ENCODE data around the gene MCOLN3. TPM values are rescaled to one million over a fixed set of nuclear protein-coding genes. Genes with fewer than 3 reads are reported as not detected.

Gene MCOLN3
- total and polyA plus RNA-seq, 2 of the 4 experiments (the other 2 are of a cell fraction), result 0.03 TPM; not detected in 1

GRCh38 chr1:85074365-85074964 lies 26.2 kb upstream of the MCOLN3 start:
- Histone ChIP-seq H4K5ac (ENCODE audit: low read depth, low read length) (no peak overlapping the region), H2BK20ac (ENCODE audit: low read depth, low read length) (no peak overlapping the region), H2AK9ac (replicated peaks; ENCODE audit: low read depth, low read length, poor library complexity) (no peak overlapping the region), H3K36me3 (ENCODE audit: control insufficient read depth, insufficient read depth, low read length) (no peaks in the 10 kb centered on the region), H3K14ac (replicated peaks; ENCODE audit: low read depth, low read length) (no peak overlapping the region), H4K91ac (ENCODE audit: insufficient read depth, low read depth, low read length) (no peak overlapping the region), H2BK5ac (ENCODE audit: low read depth, low read length, poor library complexity, severe bottlenecking) (no peak overlapping the region), H3K4me1 (ENCODE audit: control insufficient read depth, insufficient read depth, low read length) (no peaks in the 10 kb centered on the region), H4K8ac (ENCODE audit: low read depth in 2 of 2, low read length in 2 of 2) (no peak overlapping the region), H2BK15ac (ENCODE audit: low read depth, low read length) (no peak overlapping the region), H2AK5ac (ENCODE audit: low read depth, low read length) (no peak overlapping the region), H2AFZ (replicated peaks; ENCODE audit: low read length, poor library complexity) (no peak overlapping the region), H3K4ac (ENCODE audit: low read depth, low read length) (no peak overlapping the region), H3K27ac (ENCODE audit: insufficient read depth, low read length) (no peak overlapping the region), H3K9ac (ENCODE audit: low read depth, low read length) (no peak overlapping the region), H3K4me3 (ENCODE audit: insufficient read depth, low read depth, low read length) (no peak overlapping the region), H3K56ac (ENCODE audit: extremely low read depth, insufficient read depth, low read length) (no peak overlapping the region), H3K27me3 (ENCODE audit: control insufficient read depth, insufficient read depth, low read length) (peaks cover 7% of the 10 kb centered on the region), H3K18ac (ENCODE audit: low read depth, low read length) (no peak overlapping the region), H3K9me1 (ENCODE audit: insufficient read depth, low read length) (no peaks in the 10 kb centered on the region), H4K20me1 (ENCODE audit: insufficient read depth, low read length) (no peaks in the 10 kb centered on the region), H3K79me1 (ENCODE audit: low read depth in 1 of 2, low read length in 2 of 2) (no peaks in the 10 kb centered on the region), H3K23ac (ENCODE audit: low read depth, low read length) (no peak overlapping the region), H3K9me3 (ENCODE audit: control insufficient read depth, insufficient read depth, low read length) (peaks cover 4% of the 10 kb centered on the region), H2BK120ac (ENCODE audit: low read depth, low read length) (no peak overlapping the region), H3K4me2 (ENCODE audit: low read depth, low read length) (no peak overlapping the region)
- dilution Hi-C loops (cut with HindIII; ENCODE audit: low sequenced_read_pairs, unreplicated experiment) (no loop called here), intact Hi-C loops (cut with micrococcal nuclease) (no loop called here), in situ Hi-C loops (cut with MboI; ENCODE audit: low sequenced_read_pairs) (no loop called here)
- DNase-seq, result no peak
- 50% methylated on average over 1 of the region's 3 CpGs; no CpG with 5 or more reads in 1 of the 2 experiments for WGBS, 2 experiments (ENCODE audit: extremely low coverage in 2 of 2, insufficient read length in 1 of 2)
- CTCF ChIA-PET, result no interaction called here
- no TSS peak for BruUV-seq (replicated peaks)
- ATAC-seq (ENCODE audit: low read depth), result no peak
- no peak for TF ChIP-seq CEBPB (IDR thresholded peaks at IDR 0.05; ENCODE audit: low read depth, low read length)
- TF ChIP-seq CHD1 (IDR thresholded peaks at IDR 0.05; ENCODE audit: low read depth, low read length), result no peak
- no peak for TF ChIP-seq BHLHE40 (IDR thresholded peaks at IDR 0.05; ENCODE audit: low read depth, low read length)
- TF ChIP-seq USF2 (IDR thresholded peaks at IDR 0.05; ENCODE audit: low read depth, low read length), result no peak
- POLR2A ChIA-PET (ENCODE audit: unreplicated experiment), result no interaction called here

Measured in IMR-90 (cell line).